Activated T-cell treated with anti-CD3 and anti-CD28 coated beads, Interleukin-2, amount 50 U/mL, for 1 hour (primary cell): ENCODE measurements around the gene LRCOL1.

Source experiments
- DNase-seq: peaks from one replicate; pipeline ENCODE4 v3.0.0-alpha.2; 2020

LRCOL1 gene

DNA sequence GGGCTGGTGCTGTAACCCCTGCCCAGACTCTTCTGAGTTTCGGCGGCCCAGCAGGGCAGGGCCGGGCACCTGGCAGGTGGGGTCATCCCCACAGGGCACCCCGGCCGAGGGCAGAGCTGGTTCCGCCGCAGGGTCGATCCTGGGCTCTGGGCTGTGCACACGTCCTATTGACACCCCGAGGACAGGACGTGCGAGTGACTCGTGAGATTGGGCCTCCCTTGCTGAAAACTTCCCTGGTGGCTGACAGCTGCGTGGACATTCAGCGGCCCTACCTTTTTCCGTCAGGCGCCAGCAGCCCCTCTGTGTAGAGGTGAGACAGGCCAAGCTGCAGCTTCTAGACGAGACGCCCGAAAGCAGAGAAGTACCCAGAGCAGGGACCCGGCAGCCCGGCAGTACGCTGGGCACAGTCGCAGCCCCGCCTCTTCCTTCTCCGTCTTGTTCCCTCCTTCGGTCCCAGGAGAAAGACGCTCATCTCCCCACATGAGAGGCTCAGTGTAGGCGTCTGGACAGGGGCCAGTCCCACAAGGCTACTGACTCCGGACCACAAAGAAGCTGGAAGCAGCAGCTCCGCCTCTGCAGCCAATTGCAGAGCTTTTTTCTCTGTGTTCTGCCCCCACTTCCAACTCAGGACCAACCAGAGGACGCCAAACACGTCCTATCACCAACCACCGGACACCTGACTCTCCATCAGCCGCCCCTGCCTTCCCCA, at the start of gene LRCOL1:
TSS of gene LRCOL1 (minus strand) at position 532 of the 709 bp plus-strand sequence. CDS start 4,331 bp downstream, outside the sequence.
- DNase-seq, result no peak

DNA sequence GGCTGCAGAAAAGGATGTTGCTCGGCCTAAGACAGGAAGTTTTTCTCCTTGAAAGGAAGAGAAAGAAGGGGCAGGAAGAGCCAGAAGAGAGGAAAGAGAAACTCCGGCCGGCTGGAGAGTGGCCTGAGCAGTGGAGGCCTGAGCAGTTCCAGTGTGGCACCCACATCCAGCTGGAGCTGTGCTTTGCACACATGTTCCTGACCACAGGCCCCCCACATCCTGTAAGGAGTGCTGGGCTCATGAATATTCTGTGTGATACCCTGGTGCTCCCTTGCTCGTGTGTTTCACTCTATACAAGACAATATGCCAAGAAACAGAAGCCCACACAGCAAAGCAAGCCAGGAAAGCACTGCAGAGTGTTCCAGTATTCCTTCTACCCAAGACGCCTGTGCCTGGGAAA, 49.7 kb upstream of the LRCOL1 start:
- DNase-seq, result no peak

DNA sequence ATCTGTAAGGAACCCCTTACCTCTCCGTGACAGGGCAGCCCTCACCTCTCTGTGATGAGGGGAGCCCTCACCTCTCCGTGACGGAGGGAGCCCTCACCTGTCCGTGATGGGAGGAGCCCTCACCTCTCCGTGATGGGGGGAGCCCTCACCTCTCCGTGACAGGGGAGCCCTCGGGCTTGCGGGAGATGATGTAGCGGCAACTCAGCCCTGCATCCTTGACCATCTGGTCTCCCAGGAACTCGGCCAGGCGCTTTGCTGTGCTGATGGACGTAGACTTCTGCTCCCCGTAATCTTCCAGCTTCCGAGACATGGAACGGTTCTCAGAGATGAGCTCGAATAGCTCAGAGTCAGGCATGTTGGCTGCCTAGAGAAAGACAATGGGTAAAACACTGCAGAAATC, 48.8 kb upstream of the LRCOL1 start:
- DNase-seq, result no peak

DNA sequence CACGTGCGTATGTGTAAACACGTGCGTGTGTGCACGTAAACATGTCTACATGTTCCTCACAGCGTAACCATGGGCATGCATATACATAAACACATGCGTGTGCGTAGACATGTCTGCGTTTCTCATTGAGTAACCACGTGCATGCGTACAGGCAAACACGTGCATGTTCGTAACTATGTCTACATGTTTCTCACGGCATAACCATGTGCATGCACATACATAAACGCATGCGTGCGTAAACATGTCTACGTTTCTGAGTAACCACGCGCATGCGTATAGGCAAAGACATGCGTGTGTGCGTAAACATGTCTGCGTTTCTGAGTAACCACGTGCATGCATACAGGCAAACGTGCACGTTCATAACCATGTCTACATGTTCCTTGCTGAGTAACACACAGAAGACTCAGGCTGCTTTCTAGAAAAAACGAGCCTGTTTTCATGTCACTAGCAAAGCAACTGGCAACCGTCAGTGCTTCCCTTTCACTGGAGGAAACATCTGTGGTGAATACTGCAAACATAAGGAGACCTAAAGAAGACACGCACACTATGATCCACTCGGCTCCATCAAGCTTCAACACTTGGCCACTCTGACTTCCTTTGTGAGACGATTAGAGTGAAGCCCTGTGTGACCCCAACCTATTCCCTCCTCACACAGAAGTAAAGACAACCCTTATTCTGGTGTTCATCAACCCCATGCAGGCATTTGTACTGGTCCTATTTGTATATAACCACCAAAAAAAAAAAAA, 47.9 kb upstream of the LRCOL1 start:
- DNase-seq, result no peak

DNA sequence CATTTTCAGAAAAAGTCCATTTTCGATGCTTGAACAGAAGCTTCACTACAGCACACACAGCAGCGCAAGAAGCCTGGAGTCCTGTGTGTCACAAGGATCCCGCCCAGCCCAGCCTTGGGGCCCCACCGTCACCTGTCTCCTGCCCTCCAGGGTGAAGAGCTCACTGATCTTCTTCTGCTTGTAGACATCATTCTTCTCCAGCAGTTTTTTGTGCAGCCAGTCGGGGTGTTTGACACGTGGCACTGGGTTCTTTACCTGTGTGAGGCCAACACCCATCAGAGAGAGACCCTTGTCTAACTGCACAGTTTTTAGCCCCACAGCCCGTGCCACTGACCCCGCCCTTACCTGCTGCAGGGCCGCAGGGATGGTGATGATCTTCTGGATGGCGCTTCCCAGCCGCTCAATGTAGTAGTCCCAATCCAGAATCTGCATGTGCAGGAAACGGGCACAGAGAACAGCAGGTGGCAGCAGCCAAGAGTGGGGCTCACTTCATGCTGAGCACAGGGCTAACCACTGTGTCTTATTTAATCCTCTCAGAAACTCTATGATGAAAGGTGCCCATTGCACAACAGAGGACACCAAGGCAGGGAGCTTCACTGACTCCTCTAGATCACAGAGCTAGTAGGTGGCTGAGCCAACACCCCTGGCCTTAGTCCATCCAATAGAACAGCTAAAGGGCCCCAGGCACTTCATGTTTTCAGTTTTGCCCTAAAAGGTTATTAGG, 46.8 kb upstream of the LRCOL1 start:
- no peak for DNase-seq

DNA sequence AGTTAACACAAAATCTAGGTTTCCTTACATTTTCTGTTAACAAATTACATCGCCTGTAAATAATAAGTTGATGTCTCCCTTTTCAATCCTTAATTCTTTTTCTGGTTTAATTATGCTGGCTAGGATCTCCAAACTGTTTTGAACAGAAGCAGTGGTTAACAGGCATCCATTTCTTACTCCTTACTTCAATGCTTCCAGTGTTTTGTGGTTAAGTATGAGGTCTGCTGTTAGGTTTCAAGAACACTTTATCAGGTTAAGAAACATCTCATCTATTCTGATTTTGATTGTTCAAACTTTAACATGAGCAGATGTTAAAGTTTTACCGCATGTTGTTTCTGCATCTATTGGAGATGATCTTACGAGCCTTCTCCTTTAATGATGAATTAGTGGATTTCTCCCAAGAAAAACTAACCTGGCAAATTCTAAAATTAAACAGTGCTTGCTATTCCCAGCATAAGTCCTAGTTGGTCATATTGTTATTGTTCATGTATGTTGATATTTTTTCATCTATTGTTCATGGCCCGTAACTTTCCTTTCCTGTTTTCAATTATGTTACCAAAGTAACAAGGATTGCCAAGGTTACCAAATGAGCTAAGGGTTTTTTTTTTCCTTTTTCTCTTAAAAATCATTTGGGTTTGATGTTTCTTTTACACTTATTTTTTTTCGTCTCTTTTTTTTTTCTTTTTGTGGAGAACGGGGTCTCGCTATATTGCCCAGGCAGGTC, 43.3 kb upstream of the LRCOL1 start:
- no peak for DNase-seq

DNA sequence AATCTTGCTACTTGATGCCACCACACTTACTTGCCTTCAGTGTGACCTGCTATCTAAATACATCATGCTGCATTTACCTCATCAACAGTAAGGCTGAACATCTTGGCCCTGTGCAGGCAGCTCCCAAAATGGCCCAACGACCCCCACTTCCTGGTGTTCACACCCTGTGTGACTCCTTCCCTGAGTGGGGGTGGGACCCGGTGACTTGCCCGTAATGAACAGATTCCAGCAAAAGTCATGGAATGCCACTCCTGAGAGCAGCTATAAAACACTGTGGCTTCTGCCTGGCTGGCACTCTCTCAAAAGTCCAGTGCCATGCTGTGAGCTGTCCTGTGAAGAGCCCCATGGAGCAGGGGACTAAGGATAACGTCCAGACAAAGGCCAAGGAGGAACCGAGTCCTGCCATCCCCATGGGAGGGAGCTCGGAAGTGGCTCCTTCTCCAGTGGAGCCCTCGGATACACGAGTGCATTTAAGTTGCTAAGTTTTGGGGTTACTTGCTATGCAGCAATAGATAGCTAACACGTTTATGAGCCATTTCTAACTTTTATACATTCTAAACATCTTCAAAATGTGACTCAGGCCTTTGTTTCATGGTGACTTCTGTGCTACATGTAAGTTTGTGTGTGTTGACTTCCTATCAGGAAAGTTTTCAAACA, 41.2 kb upstream of the LRCOL1 start:
- DNase-seq, result no peak

DNA sequence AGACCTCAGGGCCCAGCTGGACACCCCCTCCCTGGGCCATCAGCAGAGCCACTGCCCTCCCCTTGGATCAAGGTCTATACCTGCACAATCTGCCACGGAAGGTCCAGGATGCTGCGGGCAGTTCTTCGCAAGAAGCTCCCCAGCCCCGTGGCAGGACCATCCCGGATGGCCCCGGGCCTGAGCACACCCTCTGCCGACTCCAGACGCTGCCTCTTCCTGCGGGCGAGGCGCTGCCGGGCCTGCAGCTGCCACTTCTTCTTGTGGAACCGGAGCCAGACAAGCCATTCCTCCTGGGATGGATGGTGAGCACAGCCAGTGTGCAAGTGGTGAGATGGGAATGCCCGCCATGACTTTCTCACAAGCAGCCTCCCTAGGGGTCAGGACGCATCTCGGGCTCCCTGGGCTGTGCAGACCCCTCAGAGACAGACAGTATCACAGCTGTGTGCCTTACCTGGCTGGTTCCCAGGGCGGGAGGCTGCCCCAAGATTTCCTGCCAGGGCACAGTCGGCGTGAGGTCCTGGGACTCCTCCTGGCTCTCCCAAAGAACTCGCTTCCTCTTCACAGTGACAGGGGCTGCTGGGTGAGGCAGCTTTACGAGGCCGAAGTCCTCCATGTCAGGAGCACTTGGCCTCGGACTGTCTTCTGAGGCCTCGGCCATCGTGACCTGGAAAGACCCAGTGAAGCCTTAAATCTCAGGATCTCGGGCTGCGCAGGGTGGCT, 39.0 kb upstream of the LRCOL1 start:
- DNase-seq, result no peak

DNA sequence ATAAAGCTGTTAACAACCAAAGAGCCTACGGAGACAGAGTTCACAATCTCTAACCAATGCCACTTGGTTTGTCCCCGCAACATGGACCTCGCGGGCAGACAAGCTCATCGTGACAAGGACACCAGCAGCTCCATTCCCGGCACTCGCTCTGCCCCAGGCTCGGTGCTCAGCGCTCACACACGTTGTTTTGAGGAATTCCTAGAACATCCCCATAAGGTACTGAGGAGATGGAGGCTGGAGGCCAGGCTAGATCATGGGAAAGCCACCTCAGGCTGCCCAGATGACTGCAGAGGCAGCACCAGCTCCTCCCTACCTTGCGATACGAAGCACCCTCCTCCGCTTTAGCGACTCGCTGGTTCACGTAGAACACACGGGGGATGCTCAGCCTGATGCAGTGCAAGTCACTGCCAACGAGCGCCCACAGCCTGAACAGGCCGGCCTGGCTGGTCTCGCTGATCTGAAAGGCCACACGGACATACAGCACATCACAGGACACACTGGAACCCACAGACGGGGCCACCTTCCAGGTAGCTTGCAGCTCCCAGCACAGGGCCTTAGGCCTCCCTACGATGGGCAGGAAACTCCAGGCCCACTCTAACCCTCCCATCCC, 38.3 kb upstream of the LRCOL1 start:
- DNase-seq, result no peak

DNA sequence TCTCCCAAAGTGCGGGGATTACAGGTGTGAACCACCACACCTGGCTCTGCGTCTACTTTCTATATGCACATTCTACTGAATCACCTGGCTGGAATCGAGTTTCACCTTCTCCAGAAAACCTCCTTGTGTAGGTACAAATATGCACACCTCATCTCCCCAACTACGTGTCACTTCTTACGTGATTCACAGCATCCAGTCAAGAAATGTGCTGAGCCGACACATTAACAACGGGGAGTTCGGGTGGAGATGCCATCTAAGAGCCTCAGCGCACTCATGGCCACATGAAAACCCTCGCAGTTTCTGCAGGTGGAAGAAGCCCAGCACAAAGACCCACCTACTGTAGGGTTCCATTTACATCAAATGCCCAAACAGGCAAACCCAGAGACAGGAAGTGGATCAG, 37.5 kb upstream of the LRCOL1 start:
- DNase-seq, result no peak

DNA sequence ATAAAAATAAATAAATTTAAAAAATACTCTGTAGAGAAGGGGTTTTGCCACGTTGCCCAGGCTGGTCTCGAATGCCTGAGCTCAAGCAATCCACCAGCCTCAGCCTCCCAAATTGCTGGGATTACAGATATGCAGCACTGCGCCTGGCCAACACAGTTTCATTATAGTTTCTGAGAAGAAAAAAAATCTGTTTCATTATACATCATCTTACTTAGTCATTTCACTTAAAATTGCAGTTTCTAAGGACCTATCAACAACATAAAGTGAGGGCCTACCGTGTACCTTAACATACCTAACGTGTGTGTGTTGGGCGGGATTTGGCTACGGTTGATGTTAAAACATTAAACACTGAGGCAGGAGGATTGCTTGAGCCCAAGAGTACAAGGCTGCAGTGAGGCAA, 36.5 kb upstream of the LRCOL1 start:
- DNase-seq, result no peak

DNA sequence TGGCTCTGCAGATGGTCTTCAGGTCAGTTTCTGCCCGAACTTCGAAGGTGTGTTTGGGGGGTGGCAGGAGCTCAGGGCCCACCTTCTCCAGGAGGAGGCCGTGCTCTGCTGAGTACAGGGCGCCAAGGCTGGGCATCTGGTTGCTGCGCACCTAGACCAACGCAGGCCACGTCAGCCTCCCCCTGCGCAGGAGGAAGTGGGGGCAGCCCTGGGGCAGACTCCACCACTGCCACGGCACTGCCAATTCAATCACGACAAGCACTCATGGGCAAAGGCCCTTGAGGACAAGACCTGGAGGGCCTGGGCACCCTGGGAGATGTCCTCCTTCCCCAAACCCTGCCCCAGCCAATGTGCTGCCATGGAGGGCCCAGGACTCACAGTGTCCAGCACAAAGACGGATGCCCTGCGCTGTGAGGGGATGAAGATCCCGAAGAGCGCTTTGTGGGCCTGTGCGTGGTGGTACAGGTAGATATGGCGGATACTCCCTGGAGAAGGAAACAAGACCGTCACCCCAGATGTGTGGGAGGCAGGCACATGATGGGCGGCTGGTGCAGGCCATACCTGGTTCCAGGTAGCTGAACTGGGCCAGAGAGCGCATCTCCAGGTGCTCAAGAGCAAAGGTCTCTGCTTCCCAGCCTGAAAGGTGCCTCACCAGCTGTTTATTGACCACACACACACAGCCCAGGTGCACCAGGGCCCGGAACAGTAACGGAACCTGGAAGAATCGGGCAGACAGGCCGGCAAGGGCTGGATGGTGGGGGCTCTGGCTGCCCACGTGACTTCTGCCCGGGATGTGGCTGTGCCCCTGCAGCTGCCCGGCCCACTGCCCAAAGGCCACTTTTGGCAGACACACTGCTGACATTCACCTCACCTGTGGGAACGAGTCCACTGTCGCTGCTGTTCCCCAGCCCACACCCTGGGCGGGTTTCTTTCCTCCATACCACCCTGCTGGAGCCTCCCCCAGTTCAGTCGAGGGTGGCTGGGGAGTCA, 32.8 kb upstream of the LRCOL1 start:
- DNase-seq, result no peak

DNA sequence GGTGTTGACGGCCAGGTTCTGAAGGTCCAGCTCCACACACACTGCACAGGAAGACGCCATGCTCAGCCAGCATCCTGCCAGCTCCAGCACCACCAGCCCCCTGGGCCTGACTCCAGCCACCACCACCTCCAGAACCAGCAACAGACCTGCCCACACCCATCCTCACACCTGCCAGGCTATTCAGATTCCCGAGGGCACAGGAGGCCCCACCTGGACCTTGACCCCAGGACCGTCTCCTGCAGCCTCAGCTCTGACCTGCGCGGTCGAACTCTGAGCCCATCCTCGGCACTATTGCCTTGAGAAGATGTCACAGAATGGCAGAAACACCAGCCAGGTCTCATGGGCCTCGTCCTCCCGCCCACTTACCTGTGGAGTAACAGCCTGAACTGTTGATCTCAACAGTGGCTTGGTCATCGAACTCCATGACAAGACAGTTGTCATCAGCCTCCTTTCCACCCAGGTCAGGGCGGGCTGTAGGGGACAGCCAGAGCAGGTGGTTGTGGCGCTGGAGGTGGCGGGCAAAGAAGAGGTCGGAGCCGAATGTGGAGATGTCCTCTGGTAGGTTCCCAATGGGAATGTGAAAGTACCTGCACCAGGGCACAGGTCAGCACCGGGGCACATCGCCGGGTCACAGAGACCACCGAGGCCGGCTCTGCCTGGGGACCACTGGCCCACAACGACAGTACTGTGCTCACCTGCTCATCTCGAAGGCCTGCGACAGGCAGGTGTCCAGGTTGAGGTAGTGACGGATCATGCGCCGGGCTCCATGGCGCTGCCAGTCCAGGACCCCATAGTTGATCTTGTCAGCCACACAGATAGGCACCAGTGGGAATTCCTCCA, 31.6 kb upstream of the LRCOL1 start:
- no peak for DNase-seq

DNA sequence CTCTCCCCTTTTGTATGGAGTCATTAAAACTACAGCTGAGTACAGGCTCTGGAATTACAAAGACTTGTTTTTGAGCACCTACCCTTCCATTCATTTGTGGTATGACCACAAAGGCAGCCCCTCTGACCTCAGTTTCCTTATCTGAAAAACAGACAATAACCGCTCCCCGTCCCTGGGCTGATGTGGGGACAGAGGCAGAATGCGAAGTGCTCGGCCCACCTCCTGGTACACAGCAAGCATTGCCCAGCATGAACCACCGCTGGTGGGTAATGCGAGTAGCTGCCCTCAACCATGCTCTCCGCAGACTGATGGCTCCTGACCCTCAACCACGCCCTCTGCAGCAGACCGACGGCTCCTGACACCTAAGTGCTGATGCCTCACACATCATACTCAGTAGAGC, 30.6 kb upstream of the LRCOL1 start:
- no peak for DNase-seq

DNA sequence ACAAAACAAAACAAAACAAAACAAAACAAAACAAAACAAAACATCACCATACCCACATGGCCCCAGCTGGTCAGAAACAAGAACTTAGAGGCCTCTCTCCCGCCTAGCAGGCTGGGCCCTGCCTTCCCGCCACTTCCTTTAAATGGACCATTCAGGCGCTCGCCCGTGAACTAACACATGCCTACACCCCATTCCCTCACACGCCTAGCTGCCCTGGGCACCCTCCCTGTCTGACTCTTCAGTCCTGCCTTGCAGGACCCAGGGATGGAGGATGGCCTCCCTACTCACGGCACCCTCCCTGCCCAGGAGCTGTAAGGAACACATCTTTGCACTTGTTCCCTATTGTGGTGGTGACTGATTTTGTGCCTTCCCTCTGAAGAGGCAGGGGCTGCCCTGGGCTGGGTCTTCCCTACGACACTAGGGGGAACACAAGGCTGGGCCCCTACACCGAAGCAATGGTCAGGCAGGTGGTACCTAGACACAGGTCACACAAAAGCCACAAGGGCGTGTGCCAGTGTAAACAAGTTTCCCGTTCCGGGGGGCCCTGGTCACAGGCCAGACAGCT, 29.7 kb upstream of the LRCOL1 start:
- DNase-seq, result no peak

DNA sequence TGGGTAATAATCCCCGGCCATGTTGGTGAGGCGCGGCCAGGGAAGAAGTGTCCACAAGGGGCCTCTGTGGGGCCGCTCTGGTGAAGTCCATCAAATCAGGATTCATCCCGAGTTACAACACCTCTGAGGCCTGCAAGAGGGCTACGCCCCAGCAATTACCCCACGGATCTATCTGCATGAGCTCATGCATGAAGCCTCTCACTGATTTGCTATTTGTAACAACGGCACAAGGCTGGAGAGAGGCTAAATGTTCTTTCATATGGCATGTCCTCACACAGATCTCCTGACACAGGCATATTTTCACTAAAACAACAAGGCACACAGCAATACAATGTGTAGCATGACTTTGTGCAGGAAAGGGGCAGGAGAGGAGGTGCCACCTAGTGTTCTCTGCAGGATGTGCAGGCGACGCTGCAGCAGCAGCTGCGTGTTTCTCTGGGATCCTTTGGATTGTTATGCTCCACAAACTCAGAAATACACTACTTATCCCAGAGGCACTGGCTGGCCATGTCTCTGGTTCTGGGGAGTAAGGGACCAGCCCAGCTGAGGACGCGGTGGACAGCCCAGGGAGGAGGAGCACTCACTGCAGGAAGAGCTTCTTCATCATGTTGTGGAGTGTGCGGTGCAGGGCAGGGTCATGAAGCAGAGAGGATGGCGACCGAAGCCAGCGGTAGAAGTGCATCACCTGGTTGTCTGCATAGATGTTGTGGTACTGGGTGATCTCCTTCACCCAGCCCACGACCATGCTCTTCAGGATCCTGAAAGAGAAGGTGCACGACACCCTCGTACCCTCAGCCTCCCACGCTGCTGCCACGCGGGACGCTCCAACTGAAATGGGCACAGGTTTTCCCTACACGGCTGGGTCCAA, 28.4 kb upstream of the LRCOL1 start:
- DNase-seq, result no peak

DNA sequence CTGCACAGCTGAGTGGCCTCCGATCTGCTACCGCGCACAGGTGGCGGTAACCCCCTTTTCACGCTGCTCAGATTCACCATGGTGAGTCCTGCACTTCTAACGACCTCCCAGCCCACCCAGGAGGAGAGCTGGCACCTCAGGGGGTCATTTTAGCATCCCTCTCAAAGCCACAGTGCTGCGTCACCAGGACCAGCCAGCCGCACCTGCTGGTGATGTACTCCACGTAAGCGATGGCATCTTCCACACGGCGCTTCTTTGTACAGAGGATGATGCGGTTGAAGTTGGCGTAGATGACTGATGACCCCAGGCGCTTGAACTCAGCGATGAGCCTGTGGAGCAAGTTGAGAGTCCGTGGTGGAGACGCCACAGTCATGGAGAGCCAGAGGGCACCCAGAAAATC, 27.4 kb upstream of the LRCOL1 start:
- DNase-seq, result no peak
